ENCODE results near the gene CCN5. TPM values are rescaled to one million over a fixed set of nuclear protein-coding genes. Genes with fewer than 3 reads are reported as not detected.

The CCN5 gene
- total RNA-seq, 1 donor from 2014 or later, result 377 TPM

- Histone ChIP-seq H3K36me3 (no peaks in the 10 kb centered on the region), H3K4me3 (no peak overlapping the region), H3K27ac (peak overlapping the region; percentile 87 to 93), H3K9me3 (no peaks in the 10 kb centered on the region), H3K27me3 (no peaks in the 10 kb centered on the region), H3K4me1 (peaks cover 13 to 50% of the 10 kb centered on the region in 2 donors)
- no peak for TF ChIP-seq CTCF (IDR thresholded peaks at IDR 0.05)
- intact Hi-C loops (cut with DNase I), result no loop called here
- no peak for DNase-seq (ENCODE audit: low spot score in 2 of 2)
These were observed 11.8 kb upstream of the CCN5 start for GRCh38 chr20:44703183-44703925.

- no peak overlapping the region for H3K4me3 ChIP-seq
- H3K4me1 ChIP-seq, result peaks cover 13 to 50% of the 10 kb centered on the region in 2 donors
- H3K27ac ChIP-seq, result peak overlapping the region; percentile 87 to 93
- no peak for DNase-seq (ENCODE audit: low spot score in 2 of 2)
- no peaks in the 10 kb centered on the region for H3K36me3 ChIP-seq
- no peak for TF ChIP-seq CTCF (IDR thresholded peaks at IDR 0.05)
- intact Hi-C loops (cut with DNase I), result no loop called here
- no peaks in the 10 kb centered on the region for H3K9me3 ChIP-seq
- H3K27me3 ChIP-seq, result no peaks in the 10 kb centered on the region
These were observed 11.1 kb upstream of the CCN5 start for GRCh38 chr20:44703956-44704488.

GRCh38 chr20:44704551-44704971 lies 10.6 kb upstream of the CCN5 start:
- Histone ChIP-seq H3K4me1 (peaks cover 13 to 50% of the 10 kb centered on the region in 2 donors), H3K27me3 (no peaks in the 10 kb centered on the region), H3K36me3 (no peaks in the 10 kb centered on the region), H3K27ac (peak overlapping the region; percentile 87 to 93), H3K9me3 (no peaks in the 10 kb centered on the region), H3K4me3 (no peak overlapping the region)
- DNase-seq (ENCODE audit: low spot score in 2 of 2), result no peak
- TF ChIP-seq CTCF (IDR thresholded peaks at IDR 0.05), result no peak
- intact Hi-C loops (cut with DNase I), result no loop called here

GRCh38 chr20:44705364-44706094 lies 9.6 kb upstream of the CCN5 start:
- Histone ChIP-seq H3K27ac (peak overlapping the region; percentile 87 to 93), H3K27me3 (no peaks in the 10 kb centered on the region), H3K4me1 (peaks cover 13 to 50% of the 10 kb centered on the region in 2 donors), H3K9me3 (no peaks in the 10 kb centered on the region), H3K36me3 (no peaks in the 10 kb centered on the region), H3K4me3 (no peak overlapping the region)
- no peak for TF ChIP-seq CTCF (IDR thresholded peaks at IDR 0.05)
- DNase-seq (ENCODE audit: low spot score in 2 of 2), result no peak
- intact Hi-C loops (cut with DNase I), result loop anchor here (1.0 kb wide), 2 partner anchors 9 to 13 kb away; no protein-coding TSS in a partner anchor

GRCh38 chr20:44706301-44707017 lies 8.7 kb upstream of the CCN5 start:
- no peaks in the 10 kb centered on the region for H3K9me3 ChIP-seq
- no peak for TF ChIP-seq CTCF (IDR thresholded peaks at IDR 0.05)
- H3K27ac ChIP-seq, result peak overlapping the region; percentile 87 to 93
- no peaks in the 10 kb centered on the region for H3K36me3 ChIP-seq
- H3K4me3 ChIP-seq, result no peak overlapping the region
- intact Hi-C loops (cut with DNase I), result loop anchor here (1.0 kb wide), 2 partner anchors 8 to 14 kb away; no protein-coding TSS in a partner anchor
- H3K4me1 ChIP-seq, result peaks cover 13 to 40% of the 10 kb centered on the region in 2 donors
- H3K27me3 ChIP-seq, result no peaks in the 10 kb centered on the region
- DNase-seq (ENCODE audit: low spot score in 2 of 2), result peak; percentile 69 to 94
